HUES6 (cell line): ENCODE data around the gene BAX.
"Not testable (repeated sequence)": the region's sequence is repeated elsewhere in the genome, so short reads cannot be mapped to it uniquely, and the experiment has no call there.

ENCODE experiments used
- H3K27ac ChIP-seq: 2 replicates; pipeline ENCODE4 v1.7.0; 2013; ENCODE audit warnings: low read depth, mild to moderate bottlenecking, low read length, inconsistent platforms
- H3K27me3 ChIP-seq: 2 replicates; pipeline ENCODE4 v1.6.1; 2013; ENCODE audit warnings: low read length; ENCODE audit not compliant: control insufficient read depth, insufficient read depth
- H3K36me3 ChIP-seq: 2 replicates; pipeline ENCODE4 v1.6.1; 2013; ENCODE audit warnings: low read length; ENCODE audit not compliant: control insufficient read depth, insufficient read depth
- H3K4me1 ChIP-seq: 2 replicates; pipeline ENCODE4 v1.6.1; 2013; ENCODE audit warnings: low read length; ENCODE audit not compliant: control insufficient read depth, insufficient read depth
- H3K4me3 ChIP-seq: 2 replicates; pipeline ENCODE4 v1.5.1; 2013; ENCODE audit warnings: low read depth, low read length
- H3K9ac ChIP-seq: one replicate; pipeline ENCODE4 v1.6.1; 2013; ENCODE audit warnings: mild to moderate bottlenecking, low read length
- H3K9me3 ChIP-seq: 2 replicates; pipeline ENCODE4 v1.6.1; 2013; ENCODE audit warnings: low read depth, low read length; ENCODE audit not compliant: control insufficient read depth, insufficient read depth

BAX gene

DNA sequence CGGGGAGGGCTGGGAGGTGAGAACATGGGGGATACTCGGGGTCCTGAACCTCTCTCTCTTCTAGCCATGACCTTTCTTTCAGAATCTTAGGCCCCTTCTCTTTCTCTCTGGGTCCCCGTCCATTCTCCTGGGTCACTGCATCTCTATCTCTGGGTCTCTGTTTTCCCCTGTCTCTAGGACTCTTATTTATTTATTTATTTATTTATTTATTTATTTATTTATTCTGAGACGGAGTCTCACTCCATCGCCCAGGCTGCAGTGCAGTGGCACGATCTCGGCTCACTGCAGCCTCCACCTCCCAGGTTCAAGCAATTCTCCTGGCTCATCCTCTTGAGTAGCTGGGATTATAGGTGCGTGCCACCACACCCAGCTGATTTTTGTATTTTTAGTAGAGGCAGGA, 35.4 kb upstream of the BAX start:
- H3K36me3 ChIP-seq = peaks cover 54% of the 10 kb centered on the region
- H3K9ac ChIP-seq = not testable (repeated sequence)

DNA sequence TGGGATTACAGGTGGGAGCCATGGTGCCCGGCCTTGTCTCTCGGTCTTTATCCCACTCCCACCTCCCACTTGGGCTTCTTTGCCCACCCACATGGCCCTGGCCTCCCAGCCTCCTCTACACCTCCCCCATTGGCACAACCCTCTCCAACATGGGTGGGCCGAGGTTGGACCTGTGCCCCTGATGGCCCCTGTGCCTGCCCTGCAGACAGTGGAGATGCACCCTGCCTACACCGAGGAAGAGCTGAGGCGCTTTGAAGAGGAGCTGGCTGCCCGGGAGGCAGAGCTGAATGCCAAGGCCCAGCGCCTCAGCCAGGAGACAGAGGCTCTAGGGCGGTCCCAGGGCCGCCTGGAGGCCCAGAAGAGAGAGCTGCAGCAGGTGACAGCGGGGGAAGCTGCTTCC, 33.7 kb upstream of the BAX start:
- no peaks in the 10 kb centered on the region for H3K4me1 ChIP-seq
- no peak overlapping the region for H3K9ac ChIP-seq
- H3K4me3 ChIP-seq = no peak overlapping the region

More for the DNA sequence above, 35.4 kb upstream of the BAX start:
- not testable (repeated sequence) for H3K9me3 ChIP-seq, H3K27me3 ChIP-seq, H3K27ac ChIP-seq, H3K4me3 ChIP-seq, H3K4me1 ChIP-seq

DNA sequence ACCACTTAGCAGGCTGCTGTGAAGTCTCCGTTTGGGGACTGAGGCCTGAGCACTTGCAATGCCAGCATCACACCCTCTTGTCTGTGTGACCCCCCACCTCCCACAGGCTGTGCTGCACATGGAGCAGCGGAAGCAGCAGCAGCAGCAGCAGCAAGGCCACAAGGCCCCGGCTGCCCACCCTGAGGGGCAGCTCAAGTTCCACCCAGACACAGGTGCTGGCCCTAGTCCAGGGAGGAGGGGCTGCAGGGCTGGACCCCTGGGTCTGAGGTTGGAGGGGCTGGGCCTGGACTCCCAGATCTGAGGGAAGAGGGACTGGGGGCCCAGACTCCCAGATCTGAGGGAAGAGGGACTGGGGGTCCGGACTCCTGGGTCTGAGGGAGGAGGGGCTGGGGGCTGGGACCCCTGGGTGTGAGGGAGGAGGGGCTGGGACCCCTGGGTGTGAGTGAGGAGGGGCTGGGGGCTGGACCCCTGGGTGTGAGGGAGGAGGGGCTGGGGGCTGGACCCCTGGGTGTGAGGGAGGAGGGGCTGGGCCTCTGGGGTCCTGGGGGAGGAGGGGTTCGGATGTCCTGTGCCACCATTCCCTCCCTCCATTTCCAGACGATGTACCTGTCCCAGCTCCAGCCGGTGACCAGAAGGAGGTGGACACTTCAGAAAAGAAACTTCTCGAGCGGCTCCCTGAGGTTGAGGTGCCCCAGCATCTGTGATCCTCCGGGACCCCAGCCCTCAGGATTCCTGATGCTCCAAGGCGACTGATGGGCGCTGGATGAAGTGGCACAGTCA, 32.8 kb upstream of the BAX start:
- no peak overlapping the region for H3K27ac ChIP-seq
- no peak overlapping the region for H3K9ac ChIP-seq
- H3K9me3 ChIP-seq = no peaks in the 10 kb centered on the region
- peaks cover 41% of the 10 kb centered on the region for H3K36me3 ChIP-seq
- H3K4me1 ChIP-seq = no peaks in the 10 kb centered on the region
- no peaks in the 10 kb centered on the region for H3K27me3 ChIP-seq
- H3K4me3 ChIP-seq = no peak overlapping the region

More for the DNA sequence above, 33.7 kb upstream of the BAX start:
- Histone ChIP-seq H3K27ac (no peak overlapping the region), H3K9me3 (no peaks in the 10 kb centered on the region), H3K36me3 (peaks cover 43% of the 10 kb centered on the region), H3K27me3 (no peaks in the 10 kb centered on the region)

DNA sequence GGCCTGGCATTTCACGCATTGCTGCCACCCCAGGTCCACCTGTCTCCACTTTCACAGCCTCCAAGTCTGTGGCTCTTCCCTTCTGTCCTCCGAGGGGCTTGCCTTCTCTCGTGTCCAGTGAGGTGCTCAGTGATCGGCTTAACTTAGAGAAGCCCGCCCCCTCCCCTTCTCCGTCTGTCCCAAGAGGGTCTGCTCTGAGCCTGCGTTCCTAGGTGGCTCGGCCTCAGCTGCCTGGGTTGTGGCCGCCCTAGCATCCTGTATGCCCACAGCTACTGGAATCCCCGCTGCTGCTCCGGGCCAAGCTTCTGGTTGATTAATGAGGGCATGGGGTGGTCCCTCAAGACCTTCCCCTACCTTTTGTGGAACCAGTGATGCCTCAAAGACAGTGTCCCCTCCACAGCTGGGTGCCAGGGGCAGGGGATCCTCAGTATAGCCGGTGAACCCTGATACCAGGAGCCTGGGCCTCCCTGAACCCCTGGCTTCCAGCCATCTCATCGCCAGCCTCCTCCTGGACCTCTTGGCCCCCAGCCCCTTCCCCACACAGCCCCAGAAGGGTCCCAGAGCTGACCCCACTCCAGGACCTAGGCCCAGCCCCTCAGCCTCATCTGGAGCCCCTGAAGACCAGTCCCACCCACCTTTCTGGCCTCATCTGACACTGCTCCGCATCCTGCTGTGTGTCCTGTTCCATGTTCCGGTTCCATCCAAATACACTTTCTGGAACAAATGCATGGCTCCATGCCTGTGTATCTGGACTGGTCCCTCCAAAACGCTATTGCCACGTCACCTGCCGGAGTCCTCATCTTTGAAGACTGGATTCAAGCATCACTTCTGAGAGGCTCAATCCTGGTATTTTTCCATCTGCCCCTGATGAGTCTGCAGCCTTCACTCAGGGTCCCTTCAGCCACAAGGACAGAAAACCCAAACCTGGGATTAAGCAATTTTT, 31.9 kb upstream of the BAX start:
- Histone ChIP-seq H3K4me1 (no peaks in the 10 kb centered on the region), H3K9me3 (no peaks in the 10 kb centered on the region), H3K4me3 (no peak overlapping the region), H3K27me3 (no peaks in the 10 kb centered on the region), H3K27ac (no peak overlapping the region), H3K9ac (no peak overlapping the region), H3K36me3 (peaks cover 41% of the 10 kb centered on the region)

DNA sequence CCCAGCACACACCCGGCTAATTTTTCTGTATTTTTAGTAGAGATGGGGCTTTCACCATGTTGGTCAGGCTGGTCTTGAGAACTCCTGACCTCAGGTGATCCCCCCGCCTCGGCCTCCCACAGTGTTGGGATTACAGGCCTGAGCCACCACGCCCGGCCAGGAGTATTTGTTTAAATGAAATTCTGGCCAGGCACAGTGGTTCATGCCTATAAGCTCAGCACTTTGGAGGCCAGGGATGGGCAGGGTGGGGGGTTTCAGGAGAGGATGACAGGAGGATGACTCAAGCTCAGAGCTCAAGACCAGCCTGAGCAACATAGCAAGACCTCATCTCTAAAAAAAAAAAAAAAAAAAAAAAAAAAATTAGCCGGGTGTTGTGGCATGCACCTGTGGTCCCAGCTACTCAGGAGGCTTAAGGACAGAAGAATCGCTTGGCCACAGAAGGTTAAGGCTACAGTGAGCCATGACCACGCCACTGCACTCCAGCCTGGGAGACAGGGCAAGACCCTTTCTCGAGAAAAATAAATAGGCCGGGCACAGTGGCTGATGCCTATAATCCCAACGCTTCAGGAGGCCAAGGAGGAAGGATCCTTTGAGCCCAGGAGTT, 29.3 kb upstream of the BAX start:
- Histone ChIP-seq H3K9ac (no peak overlapping the region), H3K36me3 (peaks cover 24% of the 10 kb centered on the region), H3K27me3 (no peaks in the 10 kb centered on the region), H3K27ac (no peak overlapping the region), H3K9me3 (no peaks in the 10 kb centered on the region), H3K4me3 (no peak overlapping the region), H3K4me1 (no peaks in the 10 kb centered on the region)

DNA sequence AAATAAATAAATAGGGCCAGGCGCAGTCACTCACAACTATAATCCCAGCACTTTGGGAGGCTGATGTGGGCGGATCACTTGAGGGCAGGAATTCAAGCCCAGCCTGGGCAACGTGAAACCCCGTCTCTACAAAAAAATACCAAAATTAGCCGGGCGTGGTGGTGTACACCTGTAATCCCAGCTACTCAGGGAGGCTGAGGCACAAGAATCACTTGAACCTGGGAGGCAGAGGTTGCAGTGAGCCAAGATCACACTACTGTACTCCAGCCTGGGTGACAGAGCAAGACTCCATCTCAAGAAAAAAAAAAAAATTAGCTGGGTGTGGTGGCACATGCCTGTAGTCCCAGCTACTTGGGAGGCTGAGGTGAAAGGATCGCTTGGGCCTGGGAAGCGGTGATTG, 28.8 kb upstream of the BAX start:
- not testable (repeated sequence) for H3K9ac ChIP-seq, H3K27me3 ChIP-seq, H3K27ac ChIP-seq, H3K9me3 ChIP-seq, H3K4me1 ChIP-seq, H3K4me3 ChIP-seq
- H3K36me3 ChIP-seq = peaks cover 21% of the 10 kb centered on the region

DNA sequence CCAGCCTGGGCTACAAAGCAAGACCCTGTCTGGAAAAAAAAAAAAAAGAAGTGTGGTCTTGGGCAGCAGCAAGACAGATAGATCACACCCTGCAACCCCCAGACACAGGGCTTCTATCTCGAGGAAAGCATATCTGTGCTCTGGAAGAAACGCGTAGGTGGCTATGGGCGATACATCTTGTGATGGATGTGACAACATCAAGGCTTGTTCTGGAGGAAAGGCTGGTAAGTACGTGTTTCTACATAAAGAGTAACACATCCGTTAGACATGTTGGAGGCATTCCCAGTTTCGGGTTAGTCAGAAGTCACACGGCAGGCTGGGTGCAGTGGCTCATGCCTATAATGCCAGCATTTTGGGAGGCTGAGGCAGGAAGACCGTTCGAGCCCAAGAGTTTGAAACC, 27.8 kb upstream of the BAX start:
- Histone ChIP-seq H3K36me3 (peaks cover 12% of the 10 kb centered on the region), H3K27ac (no peak overlapping the region), H3K9ac (no peak overlapping the region)

DNA sequence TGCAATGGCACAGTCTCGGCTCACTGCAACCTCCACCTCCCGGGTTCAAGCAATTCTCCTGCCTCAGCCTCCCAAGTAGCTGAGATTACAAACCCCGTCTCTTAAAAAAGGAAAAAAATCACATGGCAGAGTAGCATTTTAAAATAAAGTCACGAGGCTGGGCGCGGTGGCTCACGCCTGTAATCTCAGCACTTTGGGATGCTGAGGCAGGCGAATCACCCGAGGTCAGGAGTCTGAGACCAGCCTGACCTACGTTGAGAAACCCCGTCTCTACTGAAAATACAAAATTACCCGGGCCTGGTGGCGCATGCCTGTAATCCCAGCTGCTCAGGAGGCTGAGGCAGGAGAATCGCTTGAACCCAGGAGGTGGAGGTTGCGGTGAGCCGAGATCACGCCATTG, 27.0 kb upstream of the BAX start:
- H3K4me1 ChIP-seq, H3K9ac ChIP-seq, H3K4me3 ChIP-seq, H3K27ac ChIP-seq, H3K36me3 ChIP-seq, H3K9me3 ChIP-seq: not testable (repeated sequence)
- H3K27me3 ChIP-seq = peaks cover 13% of the 10 kb centered on the region

More for the DNA sequence above, 27.8 kb upstream of the BAX start:
- Histone ChIP-seq H3K27me3 (peaks cover 5% of the 10 kb centered on the region; the same call in 1 of the 2 replicates), H3K4me3 (no peak overlapping the region), H3K4me1 (no peaks in the 10 kb centered on the region), H3K9me3 (no peaks in the 10 kb centered on the region)

DNA sequence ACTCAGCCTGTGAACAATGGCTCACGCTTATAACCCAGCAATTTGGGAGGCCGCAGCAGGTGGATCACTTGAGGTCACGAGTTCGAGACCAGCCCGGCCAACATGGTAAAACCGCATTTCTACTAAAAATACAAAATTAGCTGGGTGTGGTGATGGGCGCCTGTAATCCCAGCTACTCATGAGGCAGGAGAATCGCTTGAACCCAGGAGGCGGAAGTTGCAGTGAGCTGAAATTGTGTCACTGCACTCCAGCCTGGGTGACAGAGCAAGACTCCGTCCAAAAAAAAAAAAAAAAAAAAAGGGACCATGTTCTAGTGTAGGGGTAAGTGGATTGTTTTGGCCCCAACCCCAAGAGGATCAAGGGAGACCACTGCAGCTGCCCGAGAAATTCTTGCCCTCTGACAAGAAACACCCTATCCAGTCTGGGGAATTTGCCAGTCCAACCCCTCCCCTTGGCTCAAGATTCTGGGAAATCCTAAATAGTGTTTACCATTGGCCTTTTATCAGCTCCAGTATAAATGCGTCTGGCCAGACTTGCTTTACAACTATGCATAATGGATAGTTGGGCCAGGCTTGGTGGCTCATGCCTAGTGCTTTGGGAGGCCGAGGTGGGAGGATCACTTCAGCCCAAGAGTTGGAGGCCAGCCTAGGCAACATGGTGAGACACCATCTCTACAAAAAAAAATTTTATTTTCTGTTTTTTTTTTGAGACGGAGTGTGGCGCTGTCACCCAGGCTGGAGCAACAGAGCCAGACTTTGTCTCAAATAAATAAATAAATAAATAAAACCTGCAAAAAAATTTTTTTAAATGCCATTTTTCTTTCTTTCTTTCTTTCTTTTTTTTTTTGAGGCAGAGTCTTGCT, 26.3 kb upstream of the BAX start:
- H3K4me1 ChIP-seq = peaks cover 5% of the 10 kb centered on the region; the same call in 1 of the 2 replicates
- no peak overlapping the region for H3K9ac ChIP-seq
- no peak overlapping the region for H3K4me3 ChIP-seq
- H3K27ac ChIP-seq = no peak overlapping the region
- H3K27me3 ChIP-seq = peaks cover 19% of the 10 kb centered on the region
- H3K36me3 ChIP-seq = no peaks in the 10 kb centered on the region
- H3K9me3 ChIP-seq = no peaks in the 10 kb centered on the region

DNA sequence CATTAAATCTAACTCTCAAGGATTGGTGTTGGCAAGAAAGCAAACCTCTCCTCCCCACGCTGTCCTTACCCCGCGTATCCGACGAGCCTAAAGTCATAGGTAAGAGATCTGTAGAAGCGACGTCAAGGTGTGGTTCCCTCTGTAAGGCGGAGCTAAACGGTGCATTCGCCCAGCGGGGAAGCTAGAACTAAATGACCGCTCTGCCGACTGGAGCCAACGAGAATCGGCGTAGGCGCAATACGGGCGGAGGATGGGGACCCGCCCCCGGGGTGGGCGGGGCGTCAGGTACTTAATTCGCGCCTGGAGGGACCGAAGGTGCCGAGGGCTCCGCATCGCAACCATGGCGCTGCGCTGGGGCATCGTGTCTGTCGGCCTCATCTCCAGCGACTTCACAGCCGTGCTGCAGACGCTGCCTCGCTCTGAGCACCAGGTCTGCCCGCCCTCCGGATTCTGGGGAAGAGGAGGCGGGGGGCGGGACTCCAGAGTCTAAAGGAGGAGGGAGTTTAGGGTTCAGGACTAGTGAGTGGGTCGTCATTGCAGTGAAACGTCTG, 21.2 kb upstream of the BAX start, which contains the start of gene DHDH:
DHDH (plus strand) TSS at position 318 of the 551 bp plus-strand sequence; CDS start at position 341, 23 bp downstream.
- no peaks in the 10 kb centered on the region for H3K36me3 ChIP-seq
- no peaks in the 10 kb centered on the region for H3K9me3 ChIP-seq
- peaks cover 16% of the 10 kb centered on the region; the same call in 1 of the 2 replicates for H3K4me1 ChIP-seq
- H3K27me3 ChIP-seq = peaks cover 35% of the 10 kb centered on the region
- no peak within 1 kb of the TSS for H3K9ac ChIP-seq
- H3K27ac ChIP-seq = no peak within 1 kb of the TSS
- H3K4me3 ChIP-seq = peak within 1 kb of the TSS; percentile 60
